GM18517 (cell line): Measurements from ENCODE around the gene ATP1A1.

Experiments
- ATAC-seq: cut with Tn5 transposase; IDR thresholded peaks from one replicate; pipeline ENCODE4 v1.9.1; 2021; ENCODE audit warnings: mild to moderate bottlenecking, moderate library complexity; ENCODE audit not compliant: unreplicated experiment

Gene ATP1A1

DNA sequence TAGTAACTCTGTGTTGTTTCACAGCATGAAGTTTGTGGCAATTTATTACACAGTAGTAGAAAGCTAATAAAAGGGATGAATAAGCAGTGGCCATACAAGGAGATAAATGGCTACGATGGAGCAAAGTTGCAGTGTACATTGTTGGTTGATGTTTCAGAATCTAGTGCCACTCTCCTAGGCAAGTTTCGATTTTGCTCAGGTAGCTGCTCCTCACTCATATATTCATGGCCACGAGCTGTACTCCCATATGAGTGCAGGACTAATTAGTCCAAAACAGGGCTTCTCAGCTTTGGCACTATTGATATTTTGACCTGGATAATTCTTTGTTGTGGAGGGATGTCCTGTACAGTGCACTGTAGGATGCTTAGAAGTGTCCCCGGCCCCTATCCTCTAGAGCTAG, 30.0 kb upstream of the ATP1A1 start:
- no peak for ATAC-seq

DNA sequence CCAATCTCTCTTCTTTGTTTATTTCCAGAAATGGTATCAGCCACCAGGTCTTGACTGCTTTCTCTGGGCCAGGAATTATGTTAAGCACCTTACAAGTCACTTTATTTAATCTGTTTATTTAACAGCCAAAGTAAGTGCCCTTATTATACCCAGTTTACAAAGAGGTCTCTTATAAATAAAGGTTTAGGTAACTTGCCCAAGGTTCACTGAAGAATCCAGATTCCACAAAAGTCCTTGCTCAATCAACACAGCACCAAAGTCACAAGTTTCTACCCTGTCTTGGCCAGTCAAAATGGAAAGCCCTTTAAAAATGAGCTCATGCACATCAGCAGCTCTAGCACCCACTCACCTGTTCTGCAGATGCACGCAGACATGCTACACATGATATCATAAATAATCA, 28.0 kb upstream of the ATP1A1 start:
- no peak for ATAC-seq

DNA sequence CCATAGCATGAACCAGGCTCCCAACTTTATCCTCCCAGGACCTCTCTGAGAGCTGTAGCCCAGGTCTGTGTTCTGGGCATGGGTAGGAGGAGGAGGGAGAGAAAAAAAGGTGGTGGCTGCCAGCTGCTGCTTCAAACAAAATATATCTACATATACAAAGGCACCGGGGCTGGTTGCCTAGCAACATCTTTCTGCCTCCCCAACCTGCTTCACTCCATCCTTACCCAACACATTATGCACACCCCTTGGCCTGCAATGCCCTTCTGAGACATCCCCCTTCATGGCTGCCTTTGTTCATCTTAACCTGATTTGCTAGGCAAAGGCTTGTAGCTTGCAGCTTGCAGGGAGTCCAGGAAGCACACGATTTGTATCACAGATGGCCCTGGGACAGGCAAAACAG, 27.2 kb upstream of the ATP1A1 start:
- no peak for ATAC-seq

DNA sequence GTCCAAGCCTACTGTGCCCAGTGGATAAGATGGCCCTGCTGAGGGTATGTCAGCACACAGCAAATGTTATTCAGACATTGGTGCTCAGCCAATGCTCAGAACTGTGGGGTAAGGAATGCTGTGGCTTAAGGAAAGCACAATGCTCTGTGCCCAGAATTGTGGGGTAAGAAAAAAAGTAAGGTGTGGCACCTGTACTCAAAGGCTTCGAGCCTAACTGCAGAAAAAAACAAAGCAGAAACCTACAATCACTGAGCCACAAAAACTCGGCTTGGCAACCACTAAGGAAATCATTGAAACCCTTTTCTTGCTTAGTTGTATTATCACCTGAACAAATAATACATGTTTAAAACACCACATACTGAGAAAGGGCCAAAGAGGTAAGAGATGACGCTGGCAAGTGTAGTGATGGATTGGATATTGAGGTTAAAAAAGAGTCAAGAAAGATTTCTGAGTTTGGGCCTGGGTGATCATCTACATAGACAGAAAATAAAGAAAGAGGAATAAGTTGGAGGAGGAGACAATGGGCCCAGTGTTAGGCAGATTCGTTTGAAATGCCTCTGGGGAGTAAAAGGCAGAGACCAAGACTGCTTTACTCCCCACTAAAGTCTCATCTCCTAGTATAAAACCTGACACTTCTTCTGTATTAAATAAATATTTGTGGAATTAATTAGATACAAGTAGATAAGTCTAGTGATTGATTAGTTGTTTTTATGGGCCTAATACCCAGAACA, 25.9 kb upstream of the ATP1A1 start:
- no peak for ATAC-seq

DNA sequence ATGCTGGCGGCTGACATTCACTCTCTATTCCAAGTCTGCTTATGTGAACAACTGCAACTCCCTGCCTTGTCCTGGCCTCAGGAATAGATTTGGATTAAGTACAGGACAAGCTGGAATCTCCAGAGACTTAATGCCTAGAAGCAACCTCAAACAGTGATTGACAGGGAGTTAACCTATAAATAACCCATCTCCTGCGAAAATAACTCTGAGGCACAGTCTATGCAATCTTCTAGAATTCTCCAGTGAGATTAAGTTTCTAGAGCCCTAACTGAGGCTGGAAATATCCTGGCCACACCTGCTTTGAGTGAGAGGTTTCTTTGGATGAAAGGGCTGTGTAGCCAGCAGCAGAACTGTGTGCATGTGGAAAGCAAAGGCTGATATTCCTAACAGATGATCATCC, 25.3 kb upstream of the ATP1A1 start:
- ATAC-seq = no peak

DNA sequence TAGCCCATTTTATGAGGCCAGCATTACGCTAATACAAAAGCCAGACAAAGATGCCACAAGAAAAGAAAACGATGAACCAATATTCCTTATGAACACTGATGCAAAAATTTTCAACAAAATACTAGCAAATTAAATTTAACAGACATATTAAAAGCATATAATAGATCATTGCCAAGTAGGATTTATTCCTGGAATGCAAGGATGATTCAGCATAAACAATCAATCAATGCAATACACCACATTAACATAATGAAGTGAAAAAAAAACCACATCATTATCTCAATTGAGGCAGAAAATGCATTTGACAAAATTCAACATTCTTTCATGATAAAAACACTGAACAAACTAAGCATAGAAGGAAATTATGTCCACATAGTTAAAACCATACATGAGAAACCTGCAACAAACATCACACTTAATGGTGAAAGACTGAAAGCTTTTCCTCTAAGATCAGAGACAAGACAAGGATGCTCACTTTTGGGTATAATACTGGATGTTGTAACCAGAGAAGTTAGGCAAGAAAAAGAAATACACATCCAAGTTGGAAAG, 22.9 kb upstream of the ATP1A1 start:
- ATAC-seq = no peak

DNA sequence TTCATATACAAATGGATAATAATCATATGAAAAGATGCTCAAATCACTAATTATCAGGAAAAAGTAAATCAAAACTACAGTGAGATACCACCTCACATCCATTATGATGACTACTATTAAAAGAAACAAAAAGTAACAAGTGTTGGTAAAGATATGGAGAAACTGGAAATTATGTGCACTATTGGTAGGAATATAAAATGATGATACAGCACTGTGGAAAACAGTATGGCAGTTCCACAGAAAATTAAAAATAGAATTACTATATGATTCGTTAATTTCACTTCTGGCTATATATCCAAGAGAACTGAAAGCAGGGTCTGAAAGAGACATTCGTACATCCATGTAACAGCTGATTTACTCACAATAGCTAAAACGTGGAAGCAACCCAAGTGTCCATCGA, 21.1 kb upstream of the ATP1A1 start:
- ATAC-seq = no peak

DNA sequence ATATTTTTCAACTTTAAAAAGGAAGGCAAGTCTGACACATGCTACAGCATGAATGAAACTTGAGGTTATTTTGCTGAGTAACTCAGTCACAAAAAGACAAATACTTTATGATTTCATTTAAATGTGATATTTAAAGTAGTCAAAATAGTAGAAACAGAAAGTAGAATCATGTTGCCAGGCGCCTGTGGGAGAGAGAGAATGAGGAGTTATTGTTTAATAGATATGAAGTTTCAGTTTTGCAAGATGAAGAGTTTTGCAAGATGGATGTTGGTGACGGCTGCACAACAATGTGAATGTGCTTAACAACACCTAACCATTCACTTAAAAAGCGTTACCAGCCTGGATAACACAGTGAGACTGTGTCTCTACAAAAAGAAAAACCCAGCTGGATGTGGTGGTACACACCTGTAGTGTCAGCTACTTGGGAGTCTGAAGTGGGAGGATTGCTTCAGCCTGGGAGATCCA, 20.7 kb upstream of the ATP1A1 start:
- peak; percentile 67 for ATAC-seq

DNA sequence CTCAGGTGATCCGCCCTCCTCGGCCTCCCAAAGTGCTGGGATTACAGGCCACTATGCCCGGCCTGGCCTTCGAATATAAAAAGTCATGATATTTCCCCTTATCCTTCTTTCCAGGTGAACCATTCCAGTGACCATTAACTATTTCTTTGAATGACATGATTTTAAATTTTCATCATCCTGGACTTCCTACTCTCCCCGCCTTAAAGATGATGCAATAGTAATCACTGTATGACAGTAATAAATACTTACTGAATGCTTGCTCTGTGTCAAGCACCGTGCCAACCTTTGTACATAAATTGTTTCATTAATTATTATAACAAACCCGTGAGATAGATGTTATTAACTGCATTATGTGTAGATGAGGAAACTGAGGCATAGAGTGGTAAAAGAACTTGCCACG, 19.9 kb upstream of the ATP1A1 start:
- ATAC-seq = no peak

DNA sequence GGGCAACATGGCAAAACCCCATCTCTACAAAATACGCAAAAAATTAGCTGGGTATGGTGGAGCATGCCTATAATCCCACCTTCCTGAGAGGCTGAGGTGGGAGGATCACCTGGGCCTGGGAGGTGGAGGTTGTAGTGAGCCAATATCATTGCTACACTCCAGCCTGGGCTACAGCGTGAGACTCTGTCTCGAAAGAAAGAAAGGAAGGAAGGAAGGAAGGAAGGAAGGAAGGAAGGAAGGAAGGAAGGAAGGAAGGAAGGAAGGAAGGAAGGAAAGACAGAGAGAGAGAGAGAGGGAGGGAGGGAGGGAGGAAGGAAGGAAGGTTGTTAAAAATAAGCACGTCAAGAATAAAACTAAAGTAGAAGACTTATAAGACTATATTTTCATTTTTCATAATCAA, 17.0 kb upstream of the ATP1A1 start:
- no peak for ATAC-seq

DNA sequence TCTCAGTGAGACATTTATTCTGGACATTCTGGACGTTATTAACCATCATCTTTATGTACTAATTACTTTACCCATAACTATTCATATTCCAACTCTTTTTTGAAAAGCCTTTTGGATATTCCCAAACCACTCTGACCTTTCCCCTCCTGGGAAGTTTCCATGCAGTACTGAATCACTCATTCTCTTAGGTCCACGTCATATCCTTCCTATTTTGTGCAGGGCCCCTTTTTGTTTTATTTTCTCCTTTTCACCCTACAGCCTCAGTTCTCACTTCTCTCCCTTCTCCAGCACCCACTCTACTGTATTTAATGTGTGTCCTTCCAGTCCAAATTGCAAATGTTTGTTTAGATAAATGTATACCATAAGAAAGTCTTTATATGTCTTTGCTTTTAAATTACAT, 16.4 kb upstream of the ATP1A1 start:
- ATAC-seq = no peak

DNA sequence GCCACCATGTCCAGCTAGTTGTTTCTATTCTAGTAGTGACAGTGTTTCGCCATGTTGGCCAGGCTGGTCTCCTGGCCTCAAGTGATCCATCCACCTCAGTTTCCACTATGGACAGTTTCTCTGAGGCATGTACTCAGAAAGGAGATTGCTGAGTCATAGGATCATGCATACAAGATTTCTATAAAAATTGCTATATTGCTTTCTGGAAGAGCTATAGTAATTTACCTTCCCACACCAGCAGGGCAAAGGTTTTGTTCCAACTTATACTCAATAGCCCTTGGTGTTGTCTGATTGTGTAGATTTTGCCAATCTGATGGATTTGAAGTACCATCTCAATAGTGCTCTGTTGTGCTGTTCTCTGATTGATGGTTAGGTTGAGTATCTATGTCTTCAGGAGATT, 15.6 kb upstream of the ATP1A1 start:
- no peak for ATAC-seq

DNA sequence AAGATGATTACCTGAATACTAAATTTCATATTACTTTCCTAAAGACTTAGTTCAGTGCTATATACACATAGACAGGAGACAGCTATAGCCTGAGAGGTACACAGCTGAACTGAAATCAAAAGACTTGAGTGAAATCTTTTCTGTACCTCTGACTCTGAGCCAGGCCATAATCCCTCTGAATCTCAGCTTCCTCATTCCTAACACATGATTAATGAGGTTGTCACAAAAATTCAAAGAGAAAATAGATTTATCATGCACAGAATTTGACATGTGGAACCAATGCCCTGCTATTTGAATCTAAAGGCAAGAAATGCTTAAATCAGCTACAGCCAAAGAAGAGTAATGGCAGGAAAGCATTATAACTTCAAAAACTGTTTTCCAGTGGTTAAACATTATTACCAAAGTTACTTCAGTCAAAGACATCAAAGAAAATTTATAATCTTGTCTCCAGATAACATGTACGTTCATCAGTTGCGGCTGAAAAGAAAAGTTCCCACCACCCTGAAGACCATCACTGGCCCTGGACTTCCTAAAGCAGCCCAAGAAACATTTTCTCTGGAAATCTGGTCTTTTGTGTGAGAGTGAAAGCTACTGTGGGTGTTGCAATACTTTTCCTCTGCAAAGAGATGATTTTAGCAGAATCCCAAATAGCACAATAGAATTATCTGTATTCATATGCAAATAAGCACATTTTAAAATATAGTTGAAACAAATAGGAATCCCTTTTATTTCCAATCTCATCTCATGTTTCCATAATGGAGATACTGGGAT, 13.8 kb upstream of the ATP1A1 start:
- ATAC-seq = no peak

DNA sequence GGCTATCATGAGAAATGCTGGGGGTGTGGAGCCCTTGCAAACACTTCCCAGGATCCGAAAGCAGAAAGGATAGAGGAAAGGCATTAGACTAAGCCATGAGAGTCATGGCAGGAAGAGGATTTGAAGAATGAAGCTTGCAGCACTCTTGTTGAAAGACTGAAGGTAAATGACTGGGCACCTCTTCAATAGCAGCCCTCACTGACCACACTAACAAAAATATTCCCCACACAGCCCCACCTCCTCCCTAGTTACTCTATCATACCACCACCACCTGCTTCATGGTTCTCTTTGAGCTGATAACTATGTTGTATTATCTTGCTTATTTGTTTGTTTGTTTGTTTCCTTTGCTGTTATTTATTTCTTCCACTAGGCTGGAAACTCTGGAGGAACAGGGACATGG, 13.2 kb upstream of the ATP1A1 start:
- no peak for ATAC-seq

DNA sequence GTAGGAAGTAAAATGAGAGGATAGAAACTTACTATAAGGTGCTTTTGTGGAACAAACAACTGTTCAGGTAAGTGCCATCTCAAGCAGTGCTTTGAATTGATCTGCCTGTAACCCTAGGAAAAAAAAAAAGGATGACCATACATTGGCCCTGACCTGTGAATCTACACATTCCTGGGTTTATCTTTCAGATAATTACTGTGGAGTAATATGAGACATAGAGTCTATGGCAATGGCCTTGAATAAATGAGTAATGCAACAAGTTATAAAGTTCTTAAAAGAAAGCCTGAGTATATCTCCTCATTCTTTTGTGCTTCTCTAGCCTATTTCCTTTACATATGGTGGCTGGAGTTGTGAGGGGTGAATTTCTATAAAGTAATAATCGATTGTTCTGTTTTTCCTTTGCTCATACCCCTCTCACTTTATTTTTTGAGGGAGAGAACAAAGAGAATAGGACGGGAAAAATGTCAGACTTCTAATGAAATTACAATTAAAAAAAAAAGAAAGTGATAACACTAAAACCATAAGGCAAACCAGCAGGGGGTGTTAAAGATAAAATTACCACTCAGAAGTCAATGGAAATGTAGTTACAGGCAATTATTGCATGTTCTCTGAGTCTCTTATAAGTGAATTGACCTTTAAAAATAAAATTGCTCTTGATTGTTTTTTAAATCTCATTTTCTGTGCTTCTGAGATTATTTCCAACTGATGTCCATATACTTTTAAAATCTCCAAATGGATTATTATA, 12.4 kb upstream of the ATP1A1 start:
- no peak for ATAC-seq

DNA sequence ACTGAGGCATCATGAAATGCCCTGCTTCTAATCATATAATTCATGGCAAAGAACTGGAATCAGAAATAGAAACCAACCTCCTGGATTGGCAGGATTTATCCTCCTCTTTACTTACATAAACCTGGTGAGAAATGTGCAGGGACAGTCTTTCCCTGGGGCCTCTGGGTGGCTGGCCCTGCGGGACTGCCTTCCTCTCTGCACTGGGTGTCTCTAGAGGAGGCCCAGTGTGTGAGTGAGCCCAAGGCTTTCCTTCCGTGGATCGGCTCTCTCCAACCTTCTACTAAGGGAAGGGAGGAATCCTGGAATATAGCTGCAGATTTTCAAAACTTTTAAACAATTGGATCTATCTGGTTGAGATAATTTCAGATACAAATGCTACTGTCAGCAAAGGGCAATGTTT, 11.4 kb upstream of the ATP1A1 start:
- ATAC-seq = no peak

DNA sequence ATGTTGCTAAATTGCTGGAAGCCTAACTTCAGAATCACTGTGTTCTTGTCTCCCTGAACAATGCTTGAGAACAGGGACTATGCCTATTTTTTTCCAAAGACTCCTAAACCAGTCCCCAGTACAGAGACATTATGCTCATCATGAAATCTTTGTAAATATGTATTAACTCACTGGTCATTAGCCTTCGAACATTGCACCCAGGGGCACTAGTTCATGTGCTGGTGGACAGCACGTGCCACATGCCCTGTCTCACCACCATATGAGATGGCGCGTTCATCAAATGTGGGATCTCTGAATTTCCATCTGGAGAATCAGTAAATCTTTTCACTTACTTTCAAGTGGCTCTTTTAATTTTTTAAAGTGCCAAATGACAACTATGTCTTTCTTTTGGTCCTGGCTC, 11.0 kb upstream of the ATP1A1 start:
- ATAC-seq = no peak

DNA sequence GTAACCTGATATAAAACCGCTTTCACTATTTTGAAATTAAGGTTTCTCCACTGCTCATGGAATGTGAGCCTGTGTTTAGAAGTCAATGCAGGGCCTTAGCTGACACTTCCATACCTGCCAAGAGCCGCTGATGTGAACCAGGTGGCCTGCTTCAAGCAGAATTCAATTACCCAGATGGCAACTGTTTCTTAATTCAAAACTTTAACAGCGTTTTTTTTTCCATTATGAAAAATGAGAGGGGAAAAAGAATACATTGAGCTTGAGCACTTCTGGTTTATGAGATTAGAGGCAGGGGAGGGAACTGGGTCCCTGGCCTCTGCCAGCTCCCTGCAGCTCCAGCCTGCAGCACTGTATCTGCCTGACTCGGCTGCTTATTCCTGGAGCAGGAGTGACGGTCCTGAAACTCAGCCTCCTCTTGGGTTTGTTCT, 7.7 kb upstream of the ATP1A1 start:
- ATAC-seq = no peak

DNA sequence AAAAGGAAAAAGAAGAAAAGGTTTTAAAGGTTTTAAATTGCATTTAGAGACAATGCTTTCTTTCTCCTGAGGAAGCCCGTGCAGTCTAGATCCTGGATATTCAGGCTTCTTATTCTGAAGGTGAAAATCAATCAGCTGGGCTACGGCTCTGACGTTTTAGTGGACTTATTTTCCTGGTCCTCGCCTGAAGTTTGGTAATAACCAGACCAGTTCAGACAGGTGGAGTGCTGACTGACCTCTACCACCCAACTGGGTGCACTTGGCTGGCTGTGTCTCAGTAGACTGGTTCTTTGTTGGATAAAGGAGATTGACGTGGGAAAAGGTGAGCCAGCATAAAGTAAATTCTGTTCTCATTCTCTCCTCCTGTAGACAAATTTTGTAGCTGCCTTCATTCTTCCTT, 7.2 kb upstream of the ATP1A1 start:
- ATAC-seq = no peak

DNA sequence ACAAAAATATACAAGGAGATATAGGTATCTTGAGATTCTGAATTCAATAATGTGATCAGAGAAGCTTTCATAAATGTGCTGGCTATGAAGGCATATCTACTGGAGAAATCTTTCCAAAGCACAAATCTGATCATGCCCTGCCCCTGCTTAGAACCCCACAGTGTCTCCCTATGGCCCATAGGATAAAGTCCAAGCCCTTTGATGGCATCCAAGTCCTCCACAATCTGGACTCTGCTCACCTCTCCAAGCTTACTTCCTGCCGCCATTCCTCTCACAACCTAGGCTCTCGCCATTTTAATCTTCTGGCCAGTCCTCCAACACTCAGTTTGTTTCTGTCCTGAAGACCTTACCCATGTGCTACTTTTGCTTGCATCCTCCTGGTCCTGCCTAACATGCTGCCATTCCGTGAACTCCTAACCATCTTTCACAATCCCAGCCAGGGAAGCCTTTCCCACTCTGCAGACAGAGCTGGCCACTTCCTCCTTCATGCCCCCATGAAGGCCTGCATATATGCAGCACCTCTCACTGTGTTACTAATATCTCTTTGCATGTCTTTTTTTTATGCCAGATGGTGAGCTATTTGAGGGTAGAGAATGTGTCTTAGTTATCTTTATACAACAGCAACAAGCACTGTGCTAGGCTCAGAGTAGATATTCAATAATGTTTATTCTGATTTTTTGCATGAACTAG, 5.6 kb upstream of the ATP1A1 start:
- ATAC-seq = no peak

DNA sequence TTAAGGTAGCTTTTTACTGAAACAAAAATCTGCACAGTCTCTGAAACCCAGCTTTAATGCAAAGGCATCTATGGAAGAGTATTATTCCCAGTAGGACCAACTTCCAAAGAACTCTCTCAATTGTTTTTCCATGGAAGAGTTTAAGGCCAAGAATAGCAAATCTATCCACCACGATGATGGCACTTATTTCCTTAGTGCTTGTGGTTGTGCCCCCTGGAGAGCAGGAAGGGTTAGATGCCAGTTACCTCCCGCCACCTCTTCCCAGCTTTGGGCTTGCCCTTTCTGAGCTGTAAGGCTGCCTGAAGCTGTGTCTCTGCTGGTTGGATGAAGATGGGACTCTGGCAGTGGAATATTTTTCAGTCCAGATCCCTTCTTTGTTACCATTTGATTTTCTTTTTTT, 4.8 kb upstream of the ATP1A1 start:
- ATAC-seq = no peak
